ENCODE data around the gene GPC6.

The GPC6 gene

GRCh38 chr13:93254775-93255174 is 28.2 kb downstream of the GPC6 start:
- DNase-seq (ENCODE audit: low read depth) = no peak
- no peak for TF ChIP-seq CTCF (conservative IDR thresholded peaks at IDR 0.05; ENCODE audit: low read depth, low read length)
- H3K4me3 ChIP-seq (ENCODE audit: low read depth, low read length) = no peak overlapping the region

- H3K4me3 ChIP-seq (ENCODE audit: low read depth, low read length) = no peak overlapping the region
- DNase-seq (ENCODE audit: low read depth) = no peak
- no peak for TF ChIP-seq CTCF (conservative IDR thresholded peaks at IDR 0.05; ENCODE audit: low read depth, low read length)
Observed at GRCh38 chr13:93256998-93257397, 30.4 kb downstream of the GPC6 start.

GRCh38 chr13:93259527-93260080 is 33.0 kb downstream of the GPC6 start:
- no peak overlapping the region for H3K4me3 ChIP-seq (ENCODE audit: low read depth, low read length)
- no peak for TF ChIP-seq CTCF (conservative IDR thresholded peaks at IDR 0.05; ENCODE audit: low read depth, low read length)
- no peak for DNase-seq (ENCODE audit: low read depth)

- no peak overlapping the region for H3K4me3 ChIP-seq (ENCODE audit: low read depth, low read length)
- no peak for TF ChIP-seq CTCF (conservative IDR thresholded peaks at IDR 0.05; ENCODE audit: low read depth, low read length)
- DNase-seq (ENCODE audit: low read depth) = peak; percentile 54
Observed at GRCh38 chr13:93260591-93260990, 34.0 kb downstream of the GPC6 start.

GRCh38 chr13:93262729-93263345 is 36.2 kb downstream of the GPC6 start:
- no peak for TF ChIP-seq CTCF (conservative IDR thresholded peaks at IDR 0.05; ENCODE audit: low read depth, low read length)
- no peak overlapping the region for H3K4me3 ChIP-seq (ENCODE audit: low read depth, low read length)
- peak; percentile 42 for DNase-seq (ENCODE audit: low read depth)

GRCh38 chr13:93264876-93265275 is 38.3 kb downstream of the GPC6 start:
- no peak for DNase-seq (ENCODE audit: low read depth)
- H3K4me3 ChIP-seq (ENCODE audit: low read depth, low read length) = no peak overlapping the region
- TF ChIP-seq CTCF (conservative IDR thresholded peaks at IDR 0.05; ENCODE audit: low read depth, low read length) = no peak

- TF ChIP-seq CTCF (conservative IDR thresholded peaks at IDR 0.05; ENCODE audit: low read depth, low read length) = no peak
- no peak overlapping the region for H3K4me3 ChIP-seq (ENCODE audit: low read depth, low read length)
- DNase-seq (ENCODE audit: low read depth) = no peak
Observed at GRCh38 chr13:93265800-93266199, 39.2 kb downstream of the GPC6 start.

Data from choroid plexus epithelial cell (primary cell).